CD4-positive, alpha-beta memory T cell (primary cell): Measurements from ENCODE around the gene RCBTB2. TPM values are rescaled to one million over a fixed set of nuclear protein-coding genes. Genes with fewer than 3 reads are reported as not detected.

Experiments used
- CTCF ChIA-PET: fragments of 350-600 bp; sonication (Branson Sonifier 250); formaldehyde crosslinking; loops from one replicate; lab custom pipeline; 2021; ENCODE audit warnings: inconsistent platforms; ENCODE audit not compliant: partially characterized antibody; lab: Charles Lee
- POLR2A ChIA-PET: fragments of 350-600 bp; sonication (Branson Sonifier 250); formaldehyde crosslinking; loops from one replicate; lab custom pipeline; 2021; ENCODE audit not compliant: partially characterized antibody; lab: Charles Lee
- DNase-seq, 5 donors: peaks; one replicate each; pipeline versions ENCODE4 v3.0.0 to v3.0.0-alpha.2; 2020 to 2022; ENCODE audit warnings: mixed read lengths in 1 of 5
- H3K27ac ChIP-seq: one replicate; pipeline ENCODE4 v1.7.0; 2013; ENCODE audit warnings: low read depth, low read length
- H3K27me3 ChIP-seq: 2 replicates; pipeline ENCODE4 v1.7.0; 2013; ENCODE audit warnings: mild to moderate bottlenecking, low read length, moderate library complexity; ENCODE audit not compliant: insufficient read depth
- H3K36me3 ChIP-seq: 2 replicates; pipeline ENCODE4 v1.7.0; 2013; ENCODE audit warnings: mild to moderate bottlenecking, low read length, moderate library complexity; ENCODE audit not compliant: insufficient read depth
- H3K4me1 ChIP-seq: 2 replicates; pipeline ENCODE4 v1.7.0; 2013; ENCODE audit warnings: mild to moderate bottlenecking, low read length, moderate library complexity; ENCODE audit not compliant: insufficient read depth
- H3K4me3 ChIP-seq, 2 donors: one replicate each; pipeline ENCODE4 v1.7.0; 2013; ENCODE audit warnings: low read length in 2 of 2, mild to moderate bottlenecking in 1 of 2
- H3K9me3 ChIP-seq, 2 donors: one replicate each; pipeline ENCODE4 v1.7.0; 2013; ENCODE audit warnings: low read length in 2 of 2, control low read depth in 1 of 2; ENCODE audit not compliant: control insufficient read depth in 1 of 2
- H3K27ac Mint-ChIP-seq, 7 donors: one replicate each; pipeline ENCODE4 v1.8.0; 2020 to 2021; ENCODE audit warnings: mixed read lengths in 7 of 7, mild to moderate bottlenecking in 6 of 7, inconsistent platforms in 3 of 7, moderate library complexity in 3 of 7
- H3K27me3 Mint-ChIP-seq, 2 donors: one replicate each; pipeline ENCODE4 v1.8.0; 2020 to 2021; ENCODE audit warnings: mixed read lengths in 2 of 2
- H3K36me3 Mint-ChIP-seq, 2 donors: one replicate each; pipeline ENCODE4 v1.8.0; 2020 to 2021; ENCODE audit warnings: mixed read lengths in 2 of 2, inconsistent platforms in 1 of 2, mild to moderate bottlenecking in 1 of 2
- H3K4me1 Mint-ChIP-seq, 4 donors: one replicate each; pipeline ENCODE4 v1.8.0; 2020 to 2021; ENCODE audit warnings: mixed read lengths in 4 of 4, mild to moderate bottlenecking in 1 of 4
- H3K4me3 Mint-ChIP-seq, 8 donors: one replicate each; pipeline ENCODE4 v1.8.0; 2020 to 2021; ENCODE audit warnings: mixed read lengths in 8 of 8, mild to moderate bottlenecking in 7 of 8, moderate library complexity in 6 of 8, inconsistent platforms in 3 of 8
- H3K9me3 Mint-ChIP-seq, 8 donors: one replicate each; pipeline ENCODE4 v1.8.0; 2020 to 2021; ENCODE audit warnings: mixed read lengths in 8 of 8, mild to moderate bottlenecking in 5 of 8, inconsistent platforms in 3 of 8, moderate library complexity in 1 of 8
- intact Hi-C: fragments of 100-400 bp; cut with micrococcal nuclease; formaldehyde crosslinking; loops from one replicate; pipeline ENCODE4 v1.15.1; 2023
- polyA plus RNA-seq, 2 donors: library from polyadenylated mRNA; unstranded; fragments of 300-500 nt; fragmentation: Illumina TruSeq; gene quantifications; one replicate each; pipeline ENCODE4 v1.2.3, GENCODE V29; 2021
- total RNA-seq, 2 experiments: library from RNA; stranded (reverse); gene quantifications; one replicate each; pipeline ENCODE4 v1.2.3, GENCODE V29; 2021

Gene RCBTB2
- total and polyA plus RNA-seq, 4 experiments from 2014 or later = 23.9 to 46.5 (median 29.7) TPM

- POLR2A ChIA-PET = no interaction called here
- Histone ChIP-seq H3K9me3 (no peaks in the 10 kb centered on the region), H3K27me3 (no peaks in the 10 kb centered on the region), H3K36me3 (no peaks in the 10 kb centered on the region), H3K27ac (no peak overlapping the region), H3K4me1 (no peaks in the 10 kb centered on the region), H3K4me3 (no peak overlapping the region)
- intact Hi-C loops = no loop called here
- H3K4me3 Mint-ChIP-seq = no peak overlapping the region
- peaks cover 8 to 11% (median 9%) of the 10 kb centered on the region in 4 donors for H3K4me1 Mint-ChIP-seq
- H3K36me3 Mint-ChIP-seq = peaks cover 45 to 47% of the 10 kb centered on the region in 2 donors
- no peak for DNase-seq
- no peaks in the 10 kb centered on the region for H3K9me3 Mint-ChIP-seq
- CTCF ChIA-PET = no interaction called here
- no peaks in the 10 kb centered on the region for H3K27me3 Mint-ChIP-seq
- no peak overlapping the region for H3K27ac Mint-ChIP-seq
These were observed 54.5 kb downstream of the RCBTB2 start for GRCh38 chr13:48478391-48478790.

- Mint-ChIP-seq H3K27ac (peak overlapping the region in 1 of 7 donors; percentile 37), H3K36me3 (peaks cover 39% of the 10 kb centered on the region in 2 donors), H3K27me3 (no peaks in the 10 kb centered on the region), H3K4me1 (peaks cover 1 to 7% (median 2%) of the 10 kb centered on the region in 4 donors), H3K4me3 (no peak overlapping the region), H3K9me3 (no peaks in the 10 kb centered on the region)
- no peaks in the 10 kb centered on the region for H3K4me1 ChIP-seq
- ChIA-PET CTCF (no interaction called here), POLR2A (interaction anchor here (0.8 kb wide), 1 partner anchor 56 kb away, joined by 3 read pairs; no protein-coding TSS in a partner anchor)
- no peaks in the 10 kb centered on the region for H3K9me3 ChIP-seq
- no peaks in the 10 kb centered on the region for H3K36me3 ChIP-seq
- DNase-seq = no peak
- intact Hi-C loops = no loop called here
- H3K27me3 ChIP-seq = no peaks in the 10 kb centered on the region
- no peak overlapping the region for H3K27ac ChIP-seq
- H3K4me3 ChIP-seq = no peak overlapping the region
These were observed 55.6 kb downstream of the RCBTB2 start for GRCh38 chr13:48477191-48477855.

- no peaks in the 10 kb centered on the region for H3K27me3 Mint-ChIP-seq
These were observed 56.2 kb downstream of the RCBTB2 start for GRCh38 chr13:48476686-48477085.

GRCh38 chr13:48476215-48476614, 56.7 kb downstream of the RCBTB2 start:
- Histone ChIP-seq H3K27me3 (no peaks in the 10 kb centered on the region), H3K4me3 (no peak overlapping the region), H3K27ac (no peak overlapping the region), H3K36me3 (no peaks in the 10 kb centered on the region), H3K4me1 (no peaks in the 10 kb centered on the region), H3K9me3 (no peaks in the 10 kb centered on the region)
- no peak overlapping the region for H3K4me3 Mint-ChIP-seq
- peak overlapping the region in 3 of 7 donors; percentile 14 to 74 (median 22) for H3K27ac Mint-ChIP-seq
- H3K36me3 Mint-ChIP-seq = peaks cover 38 to 41% of the 10 kb centered on the region in 2 donors
- CTCF ChIA-PET = interaction anchor here (0.8 to 1.2 kb wide), 3 partner anchors 10 to 118 kb away, joined by 3 read pairs; no protein-coding TSS in a partner anchor
- H3K9me3 Mint-ChIP-seq = no peaks in the 10 kb centered on the region
- peaks cover 0 to 7% (median 0%) of the 10 kb centered on the region in 4 donors for H3K4me1 Mint-ChIP-seq
- no peaks in the 10 kb centered on the region for H3K27me3 Mint-ChIP-seq
- POLR2A ChIA-PET = interaction anchor here (0.8 kb wide), 1 partner anchor 58 kb away, joined by 3 read pairs; no protein-coding TSS in a partner anchor
- DNase-seq = no peak
- intact Hi-C loops = no loop called here

More at GRCh38 chr13:48476686-48477085, 56.2 kb downstream of the RCBTB2 start:
- Mint-ChIP-seq H3K4me1 (peaks cover 0 to 7% (median 0%) of the 10 kb centered on the region in 4 donors), H3K27ac (no peak overlapping the region), H3K36me3 (peaks cover 38 to 40% of the 10 kb centered on the region in 2 donors), H3K9me3 (no peaks in the 10 kb centered on the region), H3K4me3 (no peak overlapping the region)
- POLR2A ChIA-PET = interaction anchor here (0.8 kb wide), 1 partner anchor 57 kb away, joined by 3 read pairs; no protein-coding TSS in a partner anchor
- no peak overlapping the region for H3K4me3 ChIP-seq
- DNase-seq = no peak
- no peaks in the 10 kb centered on the region for H3K4me1 ChIP-seq
- CTCF ChIA-PET = interaction anchor here (1.2 kb wide), 1 partner anchor 75 kb away, joined by 3 read pairs; no protein-coding TSS in a partner anchor
- H3K27me3 ChIP-seq = no peaks in the 10 kb centered on the region
- no peak overlapping the region for H3K27ac ChIP-seq
- intact Hi-C loops = no loop called here
- H3K9me3 ChIP-seq = no peaks in the 10 kb centered on the region
- no peaks in the 10 kb centered on the region for H3K36me3 ChIP-seq

DNA sequence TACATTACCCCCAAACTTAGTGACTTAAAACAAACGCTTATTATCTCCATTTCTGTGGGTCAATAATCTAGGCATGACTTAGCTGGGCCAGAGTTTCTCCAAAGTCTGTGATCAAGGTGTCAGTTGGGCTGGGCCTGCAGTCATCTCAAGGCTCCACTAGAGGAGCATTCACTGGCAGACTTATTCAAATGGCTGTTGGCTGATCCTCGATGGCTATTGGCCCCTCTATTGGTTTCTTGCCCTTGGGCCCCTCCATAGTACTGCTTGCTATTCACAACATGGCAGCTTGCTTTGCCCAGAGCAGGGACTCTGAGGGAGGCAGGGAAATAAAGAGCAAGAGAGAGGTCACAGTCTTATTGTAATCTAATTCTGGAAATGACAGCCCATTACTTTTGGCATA, 57.6 kb downstream of the RCBTB2 start:
- ChIA-PET POLR2A (interaction anchor here (0.6 kb wide), 1 partner anchor 60 kb away, joined by 3 read pairs; no protein-coding TSS in a partner anchor), CTCF (interaction anchor here (0.6 to 1.0 kb wide), 3 partner anchors 10 to 112 kb away, joined by 3 read pairs; no protein-coding TSS in a partner anchor)
- no peak overlapping the region for H3K4me3 Mint-ChIP-seq
- Histone ChIP-seq H3K9me3 (no peaks in the 10 kb centered on the region), H3K36me3 (no peaks in the 10 kb centered on the region), H3K4me1 (no peaks in the 10 kb centered on the region), H3K27me3 (no peaks in the 10 kb centered on the region), H3K4me3 (no peak overlapping the region), H3K27ac (no peak overlapping the region)
- no peaks in the 10 kb centered on the region for H3K9me3 Mint-ChIP-seq
- peaks cover 0 to 7% (median 0%) of the 10 kb centered on the region in 4 donors for H3K4me1 Mint-ChIP-seq
- peak overlapping the region in 2 of 7 donors; percentile 42 to 59 for H3K27ac Mint-ChIP-seq
- intact Hi-C loops = no loop called here
- DNase-seq = no peak
- peaks cover 38 to 41% of the 10 kb centered on the region in 2 donors for H3K36me3 Mint-ChIP-seq
- H3K27me3 Mint-ChIP-seq = no peaks in the 10 kb centered on the region

- no peaks in the 10 kb centered on the region for H3K27me3 Mint-ChIP-seq
- H3K27ac ChIP-seq = no peak overlapping the region
- ChIA-PET CTCF (interaction anchor here (1.2 kb wide), 1 partner anchor 122 kb away, joined by 5 read pairs; no protein-coding TSS in a partner anchor), POLR2A (interaction anchor here (1.3 kb wide), 1 partner anchor 49 kb away, joined by 4 read pairs; no protein-coding TSS in a partner anchor)
- no peak for DNase-seq
- no peaks in the 10 kb centered on the region for H3K4me1 ChIP-seq
- H3K36me3 ChIP-seq = no peaks in the 10 kb centered on the region
- H3K4me3 Mint-ChIP-seq = no peak overlapping the region
- H3K4me1 Mint-ChIP-seq = peaks cover 6 to 7% (median 7%) of the 10 kb centered on the region in 4 donors
- intact Hi-C loops = no loop called here
- no peak overlapping the region for H3K27ac Mint-ChIP-seq
- H3K27me3 ChIP-seq = no peaks in the 10 kb centered on the region
- H3K9me3 ChIP-seq = no peaks in the 10 kb centered on the region
- H3K9me3 Mint-ChIP-seq = no peaks in the 10 kb centered on the region
- no peak overlapping the region for H3K4me3 ChIP-seq
- peaks cover 57 to 62% of the 10 kb centered on the region in 2 donors for H3K36me3 Mint-ChIP-seq
These were observed 75.2 kb downstream of the RCBTB2 start for GRCh38 chr13:48457578-48458242.

- POLR2A ChIA-PET = no interaction called here
- CTCF ChIA-PET = no interaction called here
- no peak overlapping the region for H3K27ac ChIP-seq
- H3K4me3 Mint-ChIP-seq = no peak overlapping the region
- H3K36me3 ChIP-seq = no peaks in the 10 kb centered on the region
- no peaks in the 10 kb centered on the region for H3K9me3 ChIP-seq
- H3K9me3 Mint-ChIP-seq = peaks cover 0 to 11% (median 4%) of the 10 kb centered on the region in 8 donors
- H3K4me1 ChIP-seq = no peaks in the 10 kb centered on the region
- intact Hi-C loops = no loop called here
- H3K4me1 Mint-ChIP-seq = peaks cover 6 to 7% (median 6%) of the 10 kb centered on the region in 4 donors
- DNase-seq = no peak
- no peak overlapping the region for H3K4me3 ChIP-seq
- peaks cover 61 to 66% of the 10 kb centered on the region in 2 donors for H3K36me3 Mint-ChIP-seq
- no peak overlapping the region for H3K27ac Mint-ChIP-seq
- H3K27me3 ChIP-seq = no peaks in the 10 kb centered on the region
- no peaks in the 10 kb centered on the region for H3K27me3 Mint-ChIP-seq
These were observed 76.3 kb downstream of the RCBTB2 start for GRCh38 chr13:48456546-48456945.
